GM12875 (cell line): ENCODE results near the gene MTREX.
A peak's percentile ranks its signal among the peaks of the same experiment; 100 is the strongest.

Experiments used
- H3K4me3 ChIP-seq: one replicate; pipeline ENCODE4 v1.5.1; 2011; ENCODE audit warnings: low read depth, low read length, control low read depth
- TF ChIP-seq, protein P1 (sequence below): IDR thresholded peaks from 2 replicates; pipeline ENCODE4 v1.5.1; 2011; ENCODE audit warnings: low read depth, mild to moderate bottlenecking, control low read depth, inconsistent platforms, low read length, moderate library complexity, borderline replicate concordance; ENCODE audit not compliant: insufficient read depth

The MTREX gene

GRCh38 chr5:55324815-55325418 lies 17.1 kb downstream of the MTREX start:
- H3K4me3 ChIP-seq = no peak overlapping the region
- TF ChIP-seq, protein P1, sequence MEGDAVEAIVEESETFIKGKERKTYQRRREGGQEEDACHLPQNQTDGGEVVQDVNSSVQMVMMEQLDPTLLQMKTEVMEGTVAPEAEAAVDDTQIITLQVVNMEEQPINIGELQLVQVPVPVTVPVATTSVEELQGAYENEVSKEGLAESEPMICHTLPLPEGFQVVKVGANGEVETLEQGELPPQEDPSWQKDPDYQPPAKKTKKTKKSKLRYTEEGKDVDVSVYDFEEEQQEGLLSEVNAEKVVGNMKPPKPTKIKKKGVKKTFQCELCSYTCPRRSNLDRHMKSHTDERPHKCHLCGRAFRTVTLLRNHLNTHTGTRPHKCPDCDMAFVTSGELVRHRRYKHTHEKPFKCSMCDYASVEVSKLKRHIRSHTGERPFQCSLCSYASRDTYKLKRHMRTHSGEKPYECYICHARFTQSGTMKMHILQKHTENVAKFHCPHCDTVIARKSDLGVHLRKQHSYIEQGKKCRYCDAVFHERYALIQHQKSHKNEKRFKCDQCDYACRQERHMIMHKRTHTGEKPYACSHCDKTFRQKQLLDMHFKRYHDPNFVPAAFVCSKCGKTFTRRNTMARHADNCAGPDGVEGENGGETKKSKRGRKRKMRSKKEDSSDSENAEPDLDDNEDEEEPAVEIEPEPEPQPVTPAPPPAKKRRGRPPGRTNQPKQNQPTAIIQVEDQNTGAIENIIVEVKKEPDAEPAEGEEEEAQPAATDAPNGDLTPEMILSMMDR = peak; percentile 41; the same call in 1 of the 2 replicates

DNA sequence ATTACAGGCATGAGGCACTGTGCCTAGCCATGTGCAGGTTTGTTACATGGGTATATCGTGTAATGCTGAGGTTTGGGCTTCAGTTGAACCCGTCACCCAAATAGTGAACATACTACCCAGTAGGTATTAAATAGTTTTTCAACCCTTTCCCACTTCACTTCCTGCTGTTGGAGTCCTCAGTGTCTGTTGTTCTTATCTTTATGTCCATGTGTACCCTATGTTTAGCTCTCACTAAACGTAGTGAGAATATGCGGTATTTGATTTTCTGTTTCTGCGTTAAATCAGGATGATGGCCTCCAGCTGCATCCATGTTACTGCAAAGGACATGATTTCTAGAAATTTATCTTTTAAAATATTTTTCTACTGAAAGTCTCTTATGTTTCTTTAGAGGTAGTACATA lies 17.8 kb downstream of the MTREX start:
- H3K4me3 ChIP-seq = no peak overlapping the region
- TF ChIP-seq, protein P1 = no peak

DNA sequence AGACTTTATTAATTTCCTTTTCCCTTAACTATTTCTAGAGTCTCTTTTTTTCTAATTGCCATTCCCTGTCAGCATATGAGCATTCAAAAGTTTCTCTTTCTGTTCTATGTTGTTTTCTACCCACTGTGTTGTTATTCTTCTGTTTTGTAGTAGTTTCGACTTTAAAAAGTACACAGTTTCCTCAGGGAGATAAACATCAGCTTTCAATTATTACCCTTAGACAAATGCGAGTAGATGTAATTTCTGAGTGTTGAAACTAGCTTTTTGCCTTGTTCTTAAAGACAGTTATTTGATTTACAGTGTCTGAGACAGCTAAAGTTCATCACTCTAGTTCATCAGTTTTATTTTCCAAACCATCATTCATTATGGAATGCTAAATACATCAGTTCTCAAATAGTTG lies 19.5 kb downstream of the MTREX start:
- no peak overlapping the region for H3K4me3 ChIP-seq
- TF ChIP-seq, protein P1 = no peak

- no peak overlapping the region for H3K4me3 ChIP-seq
- TF ChIP-seq, protein P1 = no peak
Observed at GRCh38 chr5:55331321-55331720, 23.5 kb downstream of the MTREX start.

GRCh38 chr5:55333017-55333416 lies 25.2 kb downstream of the MTREX start:
- H3K4me3 ChIP-seq = no peak overlapping the region
- TF ChIP-seq, protein P1 = no peak

DNA sequence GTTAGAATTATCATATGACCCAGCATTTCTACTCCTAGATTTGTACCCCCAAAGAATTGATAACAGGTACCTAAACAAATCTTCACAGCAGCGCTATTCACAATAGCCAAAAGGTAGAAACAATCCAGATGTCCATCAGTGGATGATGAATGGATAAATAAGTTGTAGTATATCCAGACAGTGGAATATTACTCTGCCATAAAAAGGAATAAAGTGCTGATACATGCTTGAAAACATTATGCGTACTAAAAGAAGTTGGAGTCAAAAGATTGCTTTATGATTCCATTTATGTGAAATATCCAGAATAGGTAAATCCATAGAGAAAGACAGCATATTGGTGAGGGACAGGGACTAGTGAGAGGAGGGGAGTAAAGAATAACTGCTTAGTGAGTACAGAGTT lies 26.0 kb downstream of the MTREX start:
- no peak overlapping the region for H3K4me3 ChIP-seq
- TF ChIP-seq, protein P1 = no peak

- TF ChIP-seq, protein P1 = no peak
- H3K4me3 ChIP-seq = no peak overlapping the region
Observed at GRCh38 chr5:55338092-55338613, 30.4 kb downstream of the MTREX start.
